ENCODE data around the gene DHTKD1.
"Not testable (repeated sequence)": the region's sequence is repeated elsewhere in the genome, so short reads cannot be mapped to it uniquely, and the experiment has no call there.

The DHTKD1 gene

DNA sequence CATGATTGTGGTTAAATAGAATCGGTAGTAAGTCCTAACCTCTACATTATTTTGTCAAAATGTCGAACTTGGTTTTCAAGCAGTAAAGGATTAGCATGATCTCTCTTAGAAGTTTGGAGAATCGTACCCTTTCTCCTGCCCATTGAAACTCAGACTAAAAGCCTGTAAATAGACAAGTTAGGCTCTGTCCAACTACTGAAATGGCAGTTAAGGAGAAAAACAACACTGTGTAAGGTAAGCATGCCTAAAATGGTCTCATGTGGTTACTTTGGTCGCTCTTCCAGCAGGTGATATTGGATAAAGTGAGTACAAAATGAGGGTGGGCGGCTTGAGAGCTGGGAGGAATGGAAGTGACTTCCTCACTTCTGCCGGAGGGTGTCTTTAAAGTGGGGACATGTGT, 85.8 kb downstream of the DHTKD1 start:
- no peak for DNase-seq

- DNase-seq = no peak
These were observed 87.8 kb downstream of the DHTKD1 start for GRCh38 chr10:12156367-12157123.

DNA sequence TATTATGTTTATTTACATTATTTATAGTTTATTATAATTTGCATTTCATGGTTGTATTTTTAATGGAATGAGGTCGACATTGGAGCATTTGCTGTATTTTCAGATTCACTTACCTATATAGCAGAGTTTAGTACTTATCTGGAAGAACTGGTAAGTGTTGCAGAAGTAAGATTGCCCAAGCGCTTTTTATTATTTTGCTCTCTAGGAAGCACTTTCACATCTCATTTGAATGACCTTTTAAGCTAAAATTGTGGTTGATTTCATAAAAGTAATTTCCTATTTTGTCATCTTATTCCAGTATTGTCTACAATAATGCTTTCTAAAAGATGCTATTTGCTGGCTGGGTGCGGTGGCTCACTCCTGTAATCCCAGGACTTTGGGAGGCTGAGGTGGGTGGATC, 89.4 kb downstream of the DHTKD1 start:
- DNase-seq = no peak

DNA sequence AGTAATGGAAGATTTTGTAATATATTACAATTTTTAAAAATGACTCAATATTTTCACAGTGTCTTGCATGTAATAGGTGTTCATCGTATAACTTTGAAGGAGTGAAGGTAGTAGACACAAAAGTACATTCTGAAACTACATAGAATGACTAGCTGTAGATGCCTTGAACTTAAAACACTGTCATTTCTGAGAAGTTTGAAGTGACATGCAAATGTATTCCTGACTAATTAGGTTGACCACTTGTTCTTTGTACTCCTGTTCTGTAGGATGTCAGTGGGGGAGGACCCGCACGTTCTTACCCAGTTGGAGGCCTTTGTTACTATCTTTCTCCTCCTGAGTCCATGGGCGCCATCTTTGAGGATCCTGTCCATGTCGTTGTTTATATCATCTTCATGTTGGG, 91.9 kb downstream of the DHTKD1 start:
- DNase-seq = no peak

- DNase-seq = no peak
These were observed 94.2 kb downstream of the DHTKD1 start for GRCh38 chr10:12162927-12163326.

GRCh38 chr10:12164085-12164484, 95.3 kb downstream of the DHTKD1 start:
- no peak for DNase-seq

DNA sequence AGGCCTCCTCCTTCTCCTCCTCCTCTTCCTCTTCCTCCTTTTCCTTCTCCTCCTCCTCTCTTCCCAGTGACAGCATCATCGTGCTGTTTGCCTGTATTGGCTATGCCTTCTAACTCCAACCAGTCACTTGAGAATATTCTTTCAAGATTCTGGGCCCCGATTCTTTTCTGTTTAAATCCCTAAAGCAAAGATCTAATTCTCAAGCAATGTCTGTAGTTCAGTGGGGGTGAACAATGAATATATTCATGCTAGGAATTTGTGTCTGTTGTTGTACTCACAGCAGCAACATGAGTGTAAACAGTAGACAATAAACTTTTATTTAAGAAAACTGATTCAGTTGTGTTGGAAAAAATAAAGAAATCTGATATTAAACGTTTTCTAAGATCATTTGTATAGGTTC, 96.3 kb downstream of the DHTKD1 start:
- DNase-seq = no peak

DNA sequence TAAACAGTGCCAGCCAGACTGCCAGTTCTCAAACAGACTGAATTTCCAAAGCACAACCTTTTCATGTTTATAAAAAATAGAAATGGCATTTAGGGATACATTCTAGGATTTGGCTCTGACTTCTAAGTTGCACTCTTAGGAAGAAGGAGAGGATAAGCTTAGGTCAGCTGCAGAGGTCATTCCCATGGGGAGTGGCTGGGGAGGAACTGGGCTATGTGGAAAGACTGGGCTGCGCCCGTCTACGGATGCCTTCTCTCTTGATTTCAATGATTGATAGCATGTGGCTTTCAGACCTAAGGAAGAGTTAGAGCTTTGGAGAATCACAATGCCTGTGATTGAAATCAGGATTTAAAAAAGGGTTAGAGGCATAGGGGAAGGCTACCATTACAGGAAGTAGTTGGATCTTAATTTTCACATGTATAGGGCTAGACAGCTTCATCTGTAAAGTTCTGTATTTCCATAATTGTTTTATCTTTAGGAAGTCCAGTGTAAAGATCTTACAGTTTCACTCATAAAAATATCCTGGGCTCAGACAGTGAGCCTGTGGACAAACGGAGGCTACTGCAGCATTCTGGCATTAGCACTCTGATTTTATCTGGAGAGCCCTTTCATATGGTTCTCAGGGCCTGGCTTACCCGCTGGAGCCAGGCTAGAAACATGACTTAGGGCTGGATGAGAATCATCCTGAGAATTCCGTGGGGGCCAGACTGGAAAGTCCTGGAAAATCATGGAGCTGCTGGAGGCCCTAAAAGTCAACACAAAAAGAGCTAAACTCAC, 97.4 kb downstream of the DHTKD1 start:
- no peak for DNase-seq

DNA sequence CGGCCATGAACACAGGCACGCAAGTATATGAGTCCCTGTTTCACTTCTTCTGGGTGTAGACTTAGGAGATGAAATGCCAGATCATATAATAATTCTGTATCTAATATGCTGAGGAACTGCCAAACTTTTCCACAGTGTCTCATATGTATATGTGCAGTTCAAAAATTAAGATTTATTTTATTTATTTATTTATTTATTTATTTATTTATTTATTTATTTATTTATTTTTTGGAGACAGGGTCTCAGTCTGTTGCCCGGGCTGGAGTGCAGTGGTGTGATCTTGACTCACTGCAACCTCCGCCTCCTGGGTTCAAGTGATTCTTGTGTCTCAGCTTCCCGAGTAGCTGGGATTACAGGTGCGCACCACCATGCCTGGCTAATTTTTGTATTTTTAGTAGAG, 102.8 kb downstream of the DHTKD1 start:
- not testable (repeated sequence) for DNase-seq
